Measurements from ENCODE around the gene AHDC1. TPM values are rescaled to one million over a fixed set of nuclear protein-coding genes. Genes with fewer than 3 reads are reported as not detected.

AHDC1 gene
- total RNA-seq, 1 donor from 2014 or later: 46.6 TPM

GRCh38 chr1:27536767-27537166 is 67.2 kb downstream of the AHDC1 start:
- peak; percentile 94 for DNase-seq (ENCODE audit: low read depth)

GRCh38 chr1:27536010-27536757 is 67.8 kb downstream of the AHDC1 start:
- no peak for DNase-seq (ENCODE audit: low read depth)

GRCh38 chr1:27535386-27535785 is 68.6 kb downstream of the AHDC1 start:
- DNase-seq (ENCODE audit: low read depth): peak; percentile 21

- no peak for DNase-seq (ENCODE audit: low read depth)
Measured at GRCh38 chr1:27531959-27532685, 71.8 kb downstream of the AHDC1 start.

- no peak for DNase-seq (ENCODE audit: low read depth)
Measured at GRCh38 chr1:27530192-27530591, 73.8 kb downstream of the AHDC1 start.

GRCh38 chr1:27529704-27530018 is 74.3 kb downstream of the AHDC1 start:
- DNase-seq (ENCODE audit: low read depth): no peak

GRCh38 chr1:27528818-27529703 is 74.9 kb downstream of the AHDC1 start:
- peak; percentile 82 for DNase-seq (ENCODE audit: low read depth)

- DNase-seq (ENCODE audit: low read depth): no peak
Measured at GRCh38 chr1:27527890-27528817, 75.8 kb downstream of the AHDC1 start.

GRCh38 chr1:27527223-27527889 is 76.6 kb downstream of the AHDC1 start:
- peak; percentile 90 for DNase-seq (ENCODE audit: low read depth)

- DNase-seq (ENCODE audit: low read depth): peak; percentile 30
Measured at GRCh38 chr1:27526569-27527222, 77.2 kb downstream of the AHDC1 start.

GRCh38 chr1:27525296-27526272 is 78.4 kb downstream of the AHDC1 start:
- DNase-seq (ENCODE audit: low read depth): peak; percentile 91

GRCh38 chr1:27523337-27524020 is 80.5 kb downstream of the AHDC1 start:
- DNase-seq (ENCODE audit: low read depth): no peak

- DNase-seq (ENCODE audit: low read depth): peak; percentile 70
Measured at GRCh38 chr1:27522432-27523336, 81.3 kb downstream of the AHDC1 start.

- DNase-seq (ENCODE audit: low read depth): no peak
Measured at GRCh38 chr1:27521861-27522431, 82.0 kb downstream of the AHDC1 start.

- no peak for DNase-seq (ENCODE audit: low read depth)
Measured at GRCh38 chr1:27521336-27521831, 82.6 kb downstream of the AHDC1 start.

- peak; percentile 78 for DNase-seq (ENCODE audit: low read depth)
Measured at GRCh38 chr1:27520651-27521050, 83.3 kb downstream of the AHDC1 start.
